Stimulated activated CD8-positive, alpha-beta memory T cell treated with anti-CD3 and anti-CD28 coated beads, Interleukin-4, amount 100 ng/mL, for 1 hour (primary cell): ENCODE measurements around the gene MED12L.

Source experiments
- DNase-seq, 2 donors: peaks; one replicate each; pipeline ENCODE4 v3.0.0-alpha.2; 2020; ENCODE audit warnings: low read depth in 2 of 2, low spot score in 1 of 2

Gene MED12L

GRCh38 chr3:151404316-151404715 lies 318.9 kb downstream of the MED12L start:
- DNase-seq: no peak

- no peak for DNase-seq
These were observed 322.5 kb downstream of the MED12L start for GRCh38 chr3:151407928-151408327.

GRCh38 chr3:151410891-151411559 lies 325.6 kb downstream of the MED12L start:
- no peak for DNase-seq

- no peak for DNase-seq
These were observed 327.5 kb downstream of the MED12L start for GRCh38 chr3:151412989-151413388.

DNA sequence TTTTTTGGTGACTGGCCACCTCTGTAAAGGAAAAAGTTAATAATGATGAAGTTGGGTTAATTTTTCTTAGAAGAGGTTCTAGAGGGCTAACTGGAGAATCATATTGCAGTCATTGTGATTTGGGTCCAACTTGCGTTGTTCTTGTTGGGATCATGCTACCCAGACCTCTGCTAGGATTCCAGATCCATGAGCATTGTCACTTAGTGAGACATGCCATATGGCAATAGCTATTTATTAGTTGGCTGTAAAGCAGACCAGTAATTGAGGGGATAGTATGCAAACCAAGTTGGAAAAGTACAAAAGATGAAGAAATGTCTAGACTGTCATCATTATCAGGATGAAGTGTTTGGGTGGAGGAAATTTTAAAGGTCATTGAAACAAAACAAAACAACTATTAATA lies 329.8 kb downstream of the MED12L start:
- no peak for DNase-seq

DNA sequence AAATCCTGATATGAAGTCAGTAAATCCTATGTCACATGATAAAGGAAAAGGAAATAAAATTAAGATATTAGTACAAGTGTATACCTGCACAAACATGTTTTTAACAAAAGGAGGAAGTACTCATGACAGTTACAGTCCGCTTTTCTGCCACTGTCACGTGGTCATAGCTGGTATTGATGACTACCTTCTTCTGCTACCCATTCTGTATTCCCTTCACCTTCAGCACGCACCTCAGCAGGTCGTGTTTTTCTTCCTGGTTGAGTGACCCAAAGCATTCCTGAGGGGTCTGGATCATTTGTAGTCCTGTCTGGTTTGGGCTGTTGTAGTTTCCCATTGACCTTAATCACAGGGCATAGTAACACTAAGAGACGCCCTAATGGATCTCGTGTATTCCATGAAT lies 334.3 kb downstream of the MED12L start:
- no peak for DNase-seq

DNA sequence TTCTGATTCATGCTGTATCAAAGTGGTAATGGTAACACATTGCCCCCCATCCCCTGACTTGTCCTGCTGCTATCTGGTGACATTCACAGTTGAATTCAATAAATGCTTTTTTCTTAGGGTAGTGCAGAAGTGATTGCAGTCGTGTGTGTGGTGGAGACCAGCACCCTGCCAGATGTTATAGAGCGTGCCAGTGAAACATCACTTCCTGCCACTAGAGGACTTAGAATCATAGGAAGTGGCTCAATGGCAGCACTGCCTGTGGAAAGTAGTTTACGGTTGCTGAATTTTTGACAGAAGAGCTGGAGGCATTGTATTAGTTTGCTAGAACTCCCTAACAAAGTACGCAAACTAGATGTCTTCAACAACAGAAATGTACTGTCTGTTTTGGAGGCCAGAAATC lies 336.5 kb downstream of the MED12L start:
- DNase-seq: no peak

- DNase-seq: no peak
These were observed 337.6 kb downstream of the MED12L start for GRCh38 chr3:151423091-151423490.

GRCh38 chr3:151425627-151426340 lies 340.3 kb downstream of the MED12L start:
- no peak for DNase-seq

GRCh38 chr3:151426341-151426657 lies 340.8 kb downstream of the MED12L start:
- DNase-seq: no peak

- no peak for DNase-seq
These were observed 342.9 kb downstream of the MED12L start for GRCh38 chr3:151428386-151428785.

- no peak for DNase-seq
These were observed 345.5 kb downstream of the MED12L start for GRCh38 chr3:151430821-151431484.

- DNase-seq: no peak
These were observed 346.5 kb downstream of the MED12L start for GRCh38 chr3:151431940-151432339.

- no peak for DNase-seq
These were observed 347.3 kb downstream of the MED12L start for GRCh38 chr3:151432616-151433372.

- DNase-seq: no peak
These were observed 348.9 kb downstream of the MED12L start for GRCh38 chr3:151434151-151434890.

- DNase-seq: no peak
These were observed 351.4 kb downstream of the MED12L start for GRCh38 chr3:151436675-151437446.

- DNase-seq: no peak
These were observed 352.4 kb downstream of the MED12L start for GRCh38 chr3:151437906-151438305.

- DNase-seq: no peak
These were observed 354.2 kb downstream of the MED12L start for GRCh38 chr3:151439652-151440125.

DNA sequence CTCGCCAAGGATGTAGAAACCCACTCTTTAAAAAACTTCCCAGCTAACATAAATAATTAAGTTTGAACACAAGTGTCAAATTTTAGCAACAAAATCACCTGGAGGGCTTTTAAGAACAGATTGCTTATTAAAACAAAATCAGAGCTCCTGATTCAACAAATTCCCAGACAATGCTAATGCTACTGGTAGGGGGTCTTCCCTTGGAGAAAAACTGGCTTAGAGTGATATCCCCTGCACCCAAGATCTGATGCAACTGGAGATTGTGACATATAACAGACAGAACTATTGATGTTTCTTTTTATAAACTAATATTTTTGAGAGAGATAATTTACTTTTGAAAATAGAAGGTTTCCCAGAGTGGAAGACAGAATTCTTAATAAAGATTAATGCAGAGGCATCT lies 355.5 kb downstream of the MED12L start:
- DNase-seq: no peak

GRCh38 chr3:151443583-151443982 lies 358.1 kb downstream of the MED12L start:
- DNase-seq: no peak
